Germinal center (tissue), 1 donor: ENCODE results near the gene ARL6.

Experiments used
- DNase-seq: peaks from one replicate; pipeline ENCODE4 v3.0.0; 2012; ENCODE audit warnings: mixed read lengths, low spot score

ARL6 gene, protein sequence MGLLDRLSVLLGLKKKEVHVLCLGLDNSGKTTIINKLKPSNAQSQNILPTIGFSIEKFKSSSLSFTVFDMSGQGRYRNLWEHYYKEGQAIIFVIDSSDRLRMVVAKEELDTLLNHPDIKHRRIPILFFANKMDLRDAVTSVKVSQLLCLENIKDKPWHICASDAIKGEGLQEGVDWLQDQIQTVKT

DNA sequence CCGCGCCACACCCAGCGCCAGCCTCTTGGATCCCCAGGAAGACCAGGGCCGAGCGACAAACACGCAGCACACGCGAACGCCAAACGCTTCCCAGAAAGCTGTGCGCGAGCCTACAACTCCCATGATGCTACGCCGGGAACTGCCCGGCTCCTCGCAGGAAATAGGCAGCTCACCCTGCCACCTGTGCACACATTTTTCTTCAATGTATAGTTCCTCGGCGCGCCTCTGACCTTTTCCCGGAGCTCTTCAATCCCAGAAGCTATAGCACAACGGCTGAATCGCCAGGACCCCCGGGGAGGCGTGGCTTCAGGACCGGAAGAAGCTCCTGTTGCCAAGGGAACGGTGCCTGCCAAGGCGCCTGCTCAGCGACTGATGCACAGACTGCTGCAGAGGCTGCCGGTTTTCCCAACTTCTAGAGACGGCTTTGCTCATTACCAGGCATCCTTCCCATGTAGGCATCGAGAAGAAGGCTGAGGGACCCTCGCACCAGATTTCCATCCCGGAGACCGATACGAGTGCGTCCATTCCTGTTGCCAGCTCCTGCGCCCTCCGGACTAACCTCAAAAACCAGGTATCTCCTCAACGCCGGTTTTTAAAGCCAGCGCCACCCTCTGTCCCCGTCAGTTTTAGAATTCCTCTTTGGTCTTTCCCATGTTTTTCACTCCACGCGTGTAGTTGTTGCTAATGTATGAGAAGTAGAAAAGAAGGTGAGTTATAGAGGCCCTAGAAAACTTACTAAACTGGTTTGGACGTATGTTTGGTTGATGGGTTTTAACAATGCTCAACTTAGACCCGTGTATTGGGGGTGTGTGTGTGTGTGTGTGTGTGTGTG lies at the start of gene ARL6:
ARL6 (plus strand) TSS at position 352 of the 832 bp plus-strand sequence. CDS start 3,350 bp downstream, outside the sequence.
- DNase-seq, result peak; percentile 69

DNA sequence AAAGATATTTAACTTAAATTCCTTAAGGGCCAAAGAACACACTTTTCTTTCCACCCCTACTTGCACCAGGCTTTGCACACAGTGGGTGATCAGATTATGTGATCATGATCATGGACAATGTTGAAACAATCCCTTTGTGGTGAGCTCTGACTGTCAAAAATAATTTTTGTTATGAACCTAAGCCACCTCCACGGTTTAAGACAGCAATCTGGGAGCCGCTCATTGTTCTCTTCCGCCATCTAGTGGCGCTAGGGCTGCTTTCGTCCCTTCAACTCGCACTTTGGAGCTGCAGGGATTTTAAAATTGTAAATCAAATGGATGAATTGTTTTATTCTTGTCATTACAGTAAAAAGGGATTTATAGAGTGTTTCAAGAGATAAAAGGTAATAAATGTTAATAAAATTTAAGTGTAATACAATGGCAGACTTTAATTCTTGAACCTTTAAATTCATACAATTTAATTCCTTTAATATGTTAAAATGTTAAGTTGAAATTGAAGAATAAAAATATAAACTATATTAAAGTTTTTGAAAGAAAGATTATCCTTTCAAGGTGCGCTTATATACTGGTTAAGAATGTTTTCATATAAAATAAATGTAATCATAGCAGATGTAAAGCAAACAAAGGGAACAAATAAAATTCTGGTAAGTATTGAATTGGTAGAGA lies 45.3 kb upstream of the ARL6 start:
- DNase-seq, result peak; percentile 42

GRCh38 chr3:97720417-97720816 lies 44.1 kb upstream of the ARL6 start:
- no peak for DNase-seq

DNA sequence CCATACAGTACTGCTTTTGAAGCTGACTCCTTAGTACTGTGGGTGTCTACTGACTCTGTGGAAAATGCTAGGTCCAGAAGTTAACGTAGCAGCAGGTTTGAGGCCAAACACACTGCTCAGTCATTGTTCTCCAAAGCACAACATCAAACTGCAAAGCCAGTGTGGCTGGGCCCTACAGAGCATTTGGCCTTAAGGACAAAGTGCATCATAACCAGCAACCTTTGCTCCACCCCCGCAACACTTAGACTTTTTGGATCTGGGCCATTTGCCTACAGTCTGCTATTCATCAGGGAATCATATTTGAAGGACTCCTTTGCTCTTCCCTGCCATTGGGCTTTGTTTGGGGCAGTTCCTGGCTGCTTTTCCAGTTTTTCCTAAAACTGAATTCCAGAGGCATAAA lies 43.1 kb upstream of the ARL6 start:
- DNase-seq, result no peak

DNA sequence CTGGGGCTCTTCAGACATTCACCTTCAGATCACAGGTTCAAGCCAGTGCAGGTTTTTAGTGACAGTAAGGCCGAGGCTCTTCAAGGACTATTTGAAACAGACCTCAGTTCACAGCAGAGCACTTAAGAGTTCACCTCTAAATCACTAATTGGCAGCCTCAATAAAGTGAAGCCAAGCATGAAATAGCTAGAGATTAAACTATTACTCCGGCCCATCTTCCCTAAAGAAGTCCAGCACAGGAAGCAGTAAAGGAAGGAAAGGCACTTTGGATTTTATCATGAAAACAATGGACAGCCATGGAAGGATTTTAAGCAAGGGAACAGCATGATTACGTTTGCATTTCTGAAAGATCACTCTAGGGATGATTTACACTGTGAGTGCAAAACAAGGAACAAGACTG lies 27.6 kb upstream of the ARL6 start:
- no peak for DNase-seq

DNA sequence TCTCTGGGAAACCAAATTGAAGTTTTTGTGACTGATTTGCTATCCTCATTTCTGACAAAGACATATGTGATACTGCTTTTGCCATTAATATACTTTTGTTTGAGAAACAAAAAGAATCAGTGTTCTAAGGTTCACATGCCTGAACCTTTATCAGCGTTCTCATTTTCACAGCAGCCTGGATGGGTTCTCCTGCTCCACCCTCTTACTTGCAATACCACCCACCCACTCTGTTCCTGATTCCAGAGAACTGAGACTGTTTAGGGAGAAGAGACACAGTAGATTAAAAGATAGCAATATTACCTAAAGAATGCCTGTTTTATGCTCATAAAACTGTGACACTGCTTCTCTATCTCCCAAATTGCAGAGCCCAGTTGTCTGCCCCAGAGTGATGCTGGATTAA lies 25.8 kb upstream of the ARL6 start:
- no peak for DNase-seq

GRCh38 chr3:97742036-97742435 lies 22.5 kb upstream of the ARL6 start:
- DNase-seq, result no peak

GRCh38 chr3:97744289-97744688 lies 20.3 kb upstream of the ARL6 start:
- DNase-seq, result no peak

DNA sequence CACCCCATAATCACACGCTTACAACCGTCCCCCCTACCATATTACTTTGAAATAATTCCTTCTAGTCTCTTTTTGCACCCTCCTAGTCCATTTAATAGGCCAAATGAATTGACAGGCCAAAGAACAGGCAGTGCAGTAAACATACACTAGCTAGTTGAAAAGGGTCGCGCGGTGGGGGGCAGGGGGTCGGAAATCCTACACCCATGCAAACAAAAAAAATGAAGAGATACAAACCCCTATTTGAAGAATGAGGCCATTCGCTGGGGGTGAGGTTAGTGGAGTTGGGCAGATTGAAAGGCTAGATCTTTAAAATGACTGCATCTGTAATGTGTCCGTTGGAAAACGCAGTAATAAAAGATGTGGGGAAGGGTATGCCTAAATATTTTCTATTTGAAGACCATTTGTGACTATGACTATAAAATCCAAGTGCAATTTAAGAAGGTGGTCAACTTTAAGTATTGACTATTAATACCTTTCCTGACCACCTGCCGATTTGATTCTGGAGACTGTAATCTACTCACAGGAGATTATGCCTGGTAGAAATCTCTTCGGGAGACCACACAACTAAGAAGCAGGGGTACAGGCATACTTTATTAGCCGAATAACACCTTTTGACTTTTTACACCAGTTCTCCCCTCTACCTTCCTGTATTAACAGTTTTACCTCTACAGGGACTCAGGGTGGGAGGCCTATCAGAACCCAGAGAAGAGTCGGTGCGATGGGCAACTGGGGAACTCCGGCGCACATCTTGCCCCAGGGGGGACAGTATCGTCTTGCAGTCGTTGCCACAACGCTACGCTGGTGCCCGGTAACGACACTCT lies 762 bp upstream of the ARL6 start:
- DNase-seq, result no peak

DNA sequence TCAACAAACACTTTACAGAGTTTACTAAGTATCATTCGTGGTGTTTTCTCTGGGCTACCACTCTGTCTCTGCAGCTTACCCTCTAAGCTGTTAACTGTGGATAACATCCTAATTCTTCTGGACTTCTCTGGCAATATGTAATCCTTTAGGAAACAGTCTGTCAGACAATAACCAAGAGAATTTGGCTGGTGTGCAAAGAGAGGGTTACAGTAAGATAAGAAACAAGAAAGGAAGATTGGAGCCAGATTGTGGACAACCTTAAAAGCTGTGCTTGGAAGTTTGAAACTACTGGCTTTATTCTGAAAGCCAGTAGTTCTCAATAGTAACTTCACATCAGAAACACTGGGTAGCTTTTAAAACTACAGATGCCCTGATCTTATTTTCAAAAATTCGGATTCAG lies 778 bp downstream of the ARL6 start:
- no peak for DNase-seq

DNA sequence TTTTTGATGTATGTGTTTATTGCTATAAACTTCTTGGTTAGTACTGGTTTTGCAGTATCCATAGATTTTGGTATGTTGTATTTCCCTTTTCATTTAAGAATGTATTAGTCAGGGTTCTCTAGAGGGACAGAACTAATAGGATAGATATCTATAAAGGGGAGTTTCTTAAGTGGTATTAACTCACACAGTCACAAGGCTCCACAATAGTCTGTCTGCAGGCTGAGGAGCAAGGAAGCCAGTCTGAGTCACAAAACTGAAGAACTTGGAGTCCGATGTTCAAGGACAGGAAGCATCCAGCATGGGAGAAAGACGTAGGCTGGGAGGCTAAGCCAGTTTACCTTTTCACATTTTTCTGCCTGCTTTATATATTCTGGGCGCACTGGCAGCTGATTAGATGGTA lies 8.4 kb downstream of the ARL6 start:
- no peak for DNase-seq

DNA sequence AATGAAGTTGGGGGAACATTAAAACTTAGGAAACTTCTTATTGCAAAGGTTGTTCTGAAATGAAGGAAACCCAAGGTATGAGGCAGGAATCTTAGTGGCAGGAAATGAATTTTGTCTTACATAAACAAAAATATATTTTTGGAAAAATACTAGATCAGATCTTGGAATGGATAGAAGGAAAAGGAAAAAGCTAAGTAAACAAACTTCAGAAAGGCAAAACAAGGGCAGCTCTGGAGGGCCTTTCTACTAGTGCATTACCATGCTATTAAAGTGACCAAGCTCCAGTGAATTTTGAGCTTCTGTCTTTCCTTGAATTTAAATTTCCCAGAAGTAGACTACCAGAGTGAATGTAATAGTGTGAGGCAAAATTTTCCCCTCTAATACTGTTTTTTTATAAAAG lies 13.6 kb downstream of the ARL6 start:
- DNase-seq, result no peak

DNA sequence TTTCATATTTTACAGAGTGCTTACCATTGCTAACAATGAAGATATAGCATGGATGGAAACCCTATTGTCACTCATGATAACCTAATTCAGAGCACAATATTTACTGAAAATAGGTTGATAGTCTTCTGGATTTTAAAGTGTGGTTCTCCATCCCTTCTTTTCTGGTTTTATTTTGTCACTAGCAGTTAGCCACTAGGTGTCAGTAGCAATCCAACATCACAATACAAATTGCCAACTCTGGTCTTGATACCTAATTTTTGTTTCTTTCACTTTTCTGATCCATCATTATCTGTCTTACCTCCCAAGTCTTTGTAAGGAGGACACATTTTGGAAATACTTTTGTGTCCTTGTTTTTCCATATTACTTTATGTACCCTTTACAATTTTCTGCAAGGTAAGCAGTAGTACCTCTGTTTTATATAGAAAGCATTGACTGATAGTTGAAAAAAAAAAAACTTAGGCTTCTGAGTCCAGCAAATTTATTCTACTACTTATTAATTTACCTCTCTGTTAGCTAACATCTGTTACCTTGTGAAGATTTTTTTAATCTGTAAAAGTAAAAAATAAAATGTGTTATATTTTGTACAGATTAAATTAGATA lies 29.0 kb downstream of the ARL6 start:
- DNase-seq, result peak; percentile 6

DNA sequence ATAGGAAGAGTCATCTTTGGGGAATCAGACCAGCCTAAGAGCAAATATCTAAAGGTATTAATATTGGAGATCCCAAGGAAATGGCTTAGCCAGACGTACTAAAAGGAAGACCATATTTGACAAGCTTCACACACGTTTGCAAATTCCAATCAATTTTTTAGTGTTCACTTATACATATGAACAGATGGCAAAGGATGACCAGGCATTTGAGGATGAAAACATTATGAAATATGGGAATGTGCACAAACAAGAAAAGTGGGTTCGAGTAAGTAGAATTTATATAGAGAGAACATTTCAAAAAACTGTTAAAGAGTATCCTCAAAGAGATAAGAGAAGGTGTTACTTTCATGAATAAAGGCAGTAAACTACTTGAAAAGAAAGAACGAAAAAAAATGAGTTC lies 31.4 kb downstream of the ARL6 start:
- DNase-seq, result no peak

- no peak for DNase-seq
Measured at GRCh38 chr3:97804471-97804870, 39.9 kb downstream of the ARL6 start.

DNA sequence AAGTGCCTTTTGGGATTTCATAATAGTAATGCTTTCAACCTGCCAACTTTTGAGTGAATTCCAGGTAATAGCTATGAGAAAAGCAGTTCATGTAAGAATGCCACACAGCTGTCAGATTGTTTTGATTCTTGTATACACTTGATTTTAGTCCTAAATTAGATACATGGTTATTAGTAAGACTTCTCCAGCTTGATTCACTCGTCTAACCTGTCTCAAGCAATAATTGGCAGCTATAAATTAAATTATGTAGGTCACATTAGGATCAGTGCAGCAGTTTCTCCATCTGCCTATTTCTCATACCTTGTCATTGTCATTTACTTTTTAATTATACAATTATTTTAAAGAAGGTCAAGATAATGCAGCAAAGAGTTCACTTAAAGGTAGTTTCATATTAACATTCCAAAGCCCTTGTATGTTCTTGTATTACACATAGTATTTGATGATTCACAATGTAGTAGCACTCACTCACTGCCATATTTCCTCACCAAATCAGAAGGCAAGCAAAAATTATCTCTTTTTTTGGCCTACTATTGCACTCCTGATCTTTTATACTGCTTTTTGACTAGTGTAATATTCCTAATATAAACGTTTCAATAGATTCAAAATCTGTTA lies 46.3 kb downstream of the ARL6 start:
- DNase-seq, result no peak

GRCh38 chr3:97815149-97815917 lies 50.8 kb downstream of the ARL6 start:
- no peak for DNase-seq

GRCh38 chr3:97816811-97817210 lies 52.3 kb downstream of the ARL6 start:
- DNase-seq, result no peak

GRCh38 chr3:97817965-97818364 lies 53.4 kb downstream of the ARL6 start:
- no peak for DNase-seq

- DNase-seq, result no peak
Measured at GRCh38 chr3:97820780-97821179, 56.2 kb downstream of the ARL6 start.

DNA sequence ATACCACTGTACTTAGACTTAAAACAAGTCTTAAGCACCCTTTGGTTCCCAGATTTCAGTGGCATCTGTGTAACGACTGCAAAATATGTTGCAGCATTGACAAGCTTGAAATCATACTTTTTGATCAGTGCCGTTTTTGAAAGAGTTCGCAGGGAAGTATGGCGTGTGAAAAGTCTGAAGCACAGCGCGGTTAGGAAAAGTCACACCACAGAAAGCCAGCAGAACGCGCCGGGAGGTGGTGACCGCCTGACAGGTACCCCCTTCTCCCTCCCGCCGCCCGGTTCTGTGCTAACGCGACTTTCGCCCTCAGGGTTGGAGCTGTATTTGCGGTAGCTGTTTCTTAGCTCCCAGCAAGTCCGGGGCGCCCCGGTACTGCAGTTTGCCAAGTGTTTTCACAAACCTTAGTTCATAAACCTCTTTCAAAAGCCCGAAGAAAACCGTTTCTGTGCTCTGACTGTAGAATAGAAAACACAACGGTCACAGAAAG lies 56.8 kb downstream of the ARL6 start:
- peak; percentile 33 for DNase-seq
